Measurements from ENCODE around the gene DTHD1.

Gene DTHD1

GRCh38 chr4:36269533-36270173 is 11.8 kb upstream of the DTHD1 start:
- peak in 1 of 4 experiments; percentile 7 for DNase-seq

GRCh38 chr4:36273276-36273675 is 8.1 kb upstream of the DTHD1 start:
- DNase-seq, result peak in 3 of 4 experiments; percentile 29 to 56 (median 39)

- no peak for DNase-seq
Observed at GRCh38 chr4:36274158-36274557, 7.3 kb upstream of the DTHD1 start.

- DNase-seq, result no peak
Observed at GRCh38 chr4:36277533-36277932, 3.9 kb upstream of the DTHD1 start.

- DNase-seq, result no peak
Observed at GRCh38 chr4:36278789-36279188, 2.6 kb upstream of the DTHD1 start.

GRCh38 chr4:36280555-36280954 is 861 bp upstream of the DTHD1 start:
- DNase-seq, result no peak

GRCh38 chr4:36282503-36283030 is 1.2 kb downstream of the DTHD1 start:
- DNase-seq, result peak; percentile 53 to 83 (median 64)

GRCh38 chr4:36283912-36284465 is 2.6 kb downstream of the DTHD1 start:
- peak in 2 of 4 experiments; percentile 36 to 39 for DNase-seq

GRCh38 chr4:36285784-36286480 is 4.5 kb downstream of the DTHD1 start:
- peak in 2 of 4 experiments; percentile 47 to 64 for DNase-seq

- DNase-seq, result no peak
Observed at GRCh38 chr4:36286481-36286871, 5.1 kb downstream of the DTHD1 start.

GRCh38 chr4:36288731-36289426 is 7.5 kb downstream of the DTHD1 start:
- DNase-seq, result peak in 2 of 4 experiments; percentile 47 to 56

- DNase-seq, result no peak
Observed at GRCh38 chr4:36290641-36291040, 9.2 kb downstream of the DTHD1 start.

GRCh38 chr4:36292556-36293188 is 11.3 kb downstream of the DTHD1 start:
- peak; percentile 32 to 69 (median 48) for DNase-seq

GRCh38 chr4:36301127-36301526 is 19.7 kb downstream of the DTHD1 start:
- no peak for DNase-seq

- DNase-seq, result peak; percentile 62 to 89 (median 76)
Observed at GRCh38 chr4:36303426-36304137, 22.2 kb downstream of the DTHD1 start.

- no peak for DNase-seq
Observed at GRCh38 chr4:36304138-36304681, 22.8 kb downstream of the DTHD1 start.

- no peak for DNase-seq
Observed at GRCh38 chr4:36308150-36308549, 26.7 kb downstream of the DTHD1 start.

- DNase-seq, result no peak
Observed at GRCh38 chr4:36310216-36310615, 28.8 kb downstream of the DTHD1 start.

- DNase-seq, result peak; percentile 36 to 68 (median 57)
Observed at GRCh38 chr4:36310793-36311192, 29.4 kb downstream of the DTHD1 start.

- DNase-seq, result no peak
Observed at GRCh38 chr4:36312511-36312910, 31.1 kb downstream of the DTHD1 start.

GRCh38 chr4:36313301-36313700 is 31.9 kb downstream of the DTHD1 start:
- peak in 2 of 4 experiments; percentile 41 to 64 for DNase-seq

All from suppressor macrophage (primary cell).